GM19099 (cell line): ENCODE results near the gene NTRK3.

Source experiments
- POLR2A ChIP-seq: IDR thresholded peaks from 3 replicates; pipeline ENCODE4 v1.6.1; 2011; ENCODE audit warnings: low read depth; ENCODE audit not compliant: insufficient read length; ENCODE audit errors: extremely low read depth

Gene NTRK3

GRCh38 chr15:88256279-88257230 lies at the start of gene NTRK3:
Gene NTRK3, minus strand, starts transcription at chr15:88256739. Its CDS starts 586 bp downstream, at chr15:88256153.
- TF ChIP-seq POLR2A, result no peak

DNA sequence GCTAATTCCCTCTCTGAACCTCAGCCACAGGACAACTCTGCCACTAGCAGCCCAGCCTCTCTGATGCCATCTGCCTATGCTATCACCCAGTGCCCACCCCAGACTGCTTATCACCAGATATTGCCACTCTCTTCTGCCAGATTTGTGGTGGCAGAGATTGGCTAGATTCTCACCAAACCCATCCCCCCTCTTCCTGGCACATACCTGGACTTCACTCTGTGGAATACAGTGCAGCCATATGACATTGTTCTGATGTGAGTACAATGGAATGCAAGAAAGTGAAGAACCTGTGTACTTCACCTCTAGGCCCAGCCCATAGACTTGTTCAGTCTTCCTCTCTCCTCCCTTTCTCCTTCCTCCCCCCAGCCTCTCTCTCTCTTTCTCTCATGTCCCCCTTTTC lies 46.9 kb upstream of the NTRK3 start:
- no peak for TF ChIP-seq POLR2A

DNA sequence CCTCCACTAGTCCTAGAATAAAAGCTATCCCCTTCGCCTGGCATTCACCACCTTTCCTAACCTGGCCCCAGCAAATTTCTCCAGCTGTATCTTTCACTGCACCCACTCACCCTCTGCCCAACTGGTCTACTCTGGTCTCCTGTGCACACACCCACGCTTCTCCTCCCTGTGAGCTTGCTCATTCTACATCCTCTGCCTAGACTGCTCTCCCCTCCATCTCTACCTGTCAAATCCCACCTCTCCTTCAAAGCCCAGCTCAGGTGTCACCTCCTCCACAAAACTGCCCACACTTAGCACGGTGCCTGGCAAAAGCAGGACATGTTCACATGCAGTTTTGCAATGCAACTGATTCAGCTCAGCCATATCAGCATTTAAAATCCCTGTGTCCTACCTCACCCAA lies 45.8 kb upstream of the NTRK3 start:
- no peak for TF ChIP-seq POLR2A

DNA sequence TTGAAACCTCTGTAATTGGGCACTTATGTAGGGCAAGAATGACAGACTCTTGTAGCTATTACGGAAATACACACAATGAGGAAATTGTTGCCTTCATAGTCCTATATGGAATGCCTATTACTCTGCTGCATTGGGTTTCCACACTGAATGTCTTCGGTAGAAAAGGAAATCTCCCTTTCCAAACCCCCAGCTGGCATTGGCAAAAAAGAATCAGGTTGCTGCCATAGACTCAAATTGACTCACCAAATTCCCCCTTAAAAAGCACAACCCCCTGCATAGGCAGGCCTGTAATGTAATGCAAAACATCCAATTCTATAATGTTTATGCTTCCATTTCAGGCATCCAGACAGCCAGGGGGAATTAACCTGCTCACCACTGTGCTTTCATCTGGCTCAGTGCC lies 44.8 kb upstream of the NTRK3 start:
- TF ChIP-seq POLR2A, result no peak

DNA sequence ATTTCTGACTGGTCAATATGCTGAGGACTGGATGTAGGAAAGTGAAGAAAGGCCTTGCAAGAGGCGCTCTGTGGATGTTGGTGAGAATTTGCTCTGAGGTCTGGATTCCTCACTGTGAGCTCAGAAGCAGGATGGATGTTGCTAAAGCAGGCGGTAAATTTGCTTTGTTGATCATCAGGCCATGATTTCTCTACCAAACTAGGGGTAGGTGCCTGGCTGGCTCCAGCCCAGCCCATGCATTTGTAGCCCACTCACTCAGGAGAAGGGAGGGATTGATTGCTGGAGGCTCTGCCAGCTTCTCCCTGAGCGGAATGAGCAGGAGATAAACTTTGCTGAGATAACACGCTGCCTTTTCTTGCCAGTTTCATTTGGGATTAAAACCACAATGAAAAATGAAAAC lies 44.3 kb upstream of the NTRK3 start:
- no peak for TF ChIP-seq POLR2A

DNA sequence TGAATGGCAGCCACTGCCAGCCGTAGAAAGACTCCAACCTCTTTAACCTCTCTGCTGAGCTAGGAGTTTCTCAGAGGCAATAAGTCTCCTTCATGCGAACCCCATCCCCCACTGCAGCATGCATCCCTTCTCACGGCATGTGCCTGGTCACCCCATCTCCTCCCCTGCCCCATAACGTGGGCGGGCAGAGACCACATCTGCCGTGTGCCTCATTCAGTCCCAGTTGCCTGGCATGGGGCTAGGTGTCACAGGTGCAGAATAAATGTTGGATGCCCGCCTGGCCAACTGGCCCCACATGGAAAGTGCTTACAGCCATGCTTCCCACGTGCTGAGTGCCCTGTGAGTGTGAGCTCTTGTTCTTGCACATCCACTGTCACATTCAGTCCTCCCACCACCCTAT lies 43.5 kb upstream of the NTRK3 start:
- no peak for TF ChIP-seq POLR2A

- no peak for TF ChIP-seq POLR2A
These were observed 43.0 kb upstream of the NTRK3 start for GRCh38 chr15:88299497-88299896.

DNA sequence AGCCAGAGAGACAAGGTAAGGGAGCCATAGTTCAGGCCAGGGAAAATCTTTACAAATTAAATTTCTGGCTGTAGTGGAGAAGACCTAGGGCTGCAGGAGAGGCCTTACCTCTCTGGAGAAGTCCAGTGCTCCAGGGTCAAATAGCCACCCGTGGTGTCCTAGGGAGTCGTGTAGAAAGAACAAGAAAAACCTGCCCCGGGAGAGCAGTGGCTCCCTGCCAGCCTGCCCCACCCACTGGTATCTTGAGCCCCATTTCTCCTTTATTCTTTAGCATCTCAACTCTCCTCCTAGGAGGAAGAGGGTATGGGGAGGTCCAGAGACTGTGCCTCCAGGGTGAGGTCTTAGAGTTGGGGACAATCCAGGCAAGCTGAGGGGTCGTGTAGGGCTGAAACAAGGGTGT lies 32.1 kb upstream of the NTRK3 start:
- no peak for TF ChIP-seq POLR2A

GRCh38 chr15:88288206-88288605 lies 31.7 kb upstream of the NTRK3 start:
- TF ChIP-seq POLR2A, result no peak

GRCh38 chr15:88284318-88284998 lies 27.9 kb upstream of the NTRK3 start:
- TF ChIP-seq POLR2A, result no peak

GRCh38 chr15:88282614-88283013 lies 26.1 kb upstream of the NTRK3 start:
- no peak for TF ChIP-seq POLR2A

GRCh38 chr15:88276821-88277410 lies 20.4 kb upstream of the NTRK3 start:
- TF ChIP-seq POLR2A, result no peak

GRCh38 chr15:88275804-88276203 lies 19.3 kb upstream of the NTRK3 start:
- no peak for TF ChIP-seq POLR2A

- TF ChIP-seq POLR2A, result no peak
These were observed 18.3 kb upstream of the NTRK3 start for GRCh38 chr15:88274553-88275460.

DNA sequence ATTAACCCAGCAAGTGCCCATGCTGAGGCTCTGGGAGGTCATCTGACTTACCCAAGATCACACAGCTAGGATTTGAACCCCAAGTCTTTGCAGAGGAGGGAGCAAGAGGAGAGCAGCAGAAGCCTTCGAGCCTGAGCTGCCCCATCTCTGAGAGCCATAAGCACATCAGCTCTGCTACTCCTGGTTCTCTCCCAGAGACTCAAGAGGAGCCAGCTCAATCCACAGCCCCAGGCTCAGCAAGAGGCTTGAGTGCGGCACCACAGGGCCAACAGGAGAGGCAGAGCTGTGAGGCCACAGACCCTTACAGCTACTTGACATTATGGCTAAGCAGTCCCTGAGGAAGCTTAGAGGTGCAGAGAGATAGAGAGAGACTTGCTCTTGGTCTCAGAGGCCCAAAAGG lies 15.9 kb upstream of the NTRK3 start:
- no peak for TF ChIP-seq POLR2A

- TF ChIP-seq POLR2A, result no peak
These were observed 13.0 kb upstream of the NTRK3 start for GRCh38 chr15:88269356-88270062.
